HG03469 (cell line): Measurements from ENCODE around the gene MAP2K5.

ENCODE experiments used
- ATAC-seq: cut with Tn5 transposase; IDR thresholded peaks from one replicate; pipeline ENCODE4 v1.9.1; 2021; ENCODE audit warnings: mild to moderate bottlenecking, moderate library complexity, moderate number of reproducible peaks; ENCODE audit not compliant: unreplicated experiment

The MAP2K5 gene

GRCh38 chr15:67850336-67850735 is 307.8 kb downstream of the MAP2K5 start:
- no peak for ATAC-seq

GRCh38 chr15:67850994-67851571 is 308.6 kb downstream of the MAP2K5 start:
- no peak for ATAC-seq

GRCh38 chr15:67852418-67852817 is 309.9 kb downstream of the MAP2K5 start:
- no peak for ATAC-seq

- ATAC-seq: no peak
These were observed 311.0 kb downstream of the MAP2K5 start for GRCh38 chr15:67853454-67853853.

- ATAC-seq: no peak
These were observed 311.9 kb downstream of the MAP2K5 start for GRCh38 chr15:67854358-67854757.

- no peak for ATAC-seq
These were observed 313.3 kb downstream of the MAP2K5 start for GRCh38 chr15:67855842-67856241.
